GM21528 (cell line): ENCODE data around the gene AJAP1.

ENCODE experiments used
- ATAC-seq: cut with Tn5 transposase; IDR thresholded peaks from one replicate; pipeline ENCODE4 v1.9.1; 2021; ENCODE audit warnings: mild to moderate bottlenecking, moderate library complexity; ENCODE audit not compliant: unreplicated experiment, low FRiP score

Gene AJAP1

DNA sequence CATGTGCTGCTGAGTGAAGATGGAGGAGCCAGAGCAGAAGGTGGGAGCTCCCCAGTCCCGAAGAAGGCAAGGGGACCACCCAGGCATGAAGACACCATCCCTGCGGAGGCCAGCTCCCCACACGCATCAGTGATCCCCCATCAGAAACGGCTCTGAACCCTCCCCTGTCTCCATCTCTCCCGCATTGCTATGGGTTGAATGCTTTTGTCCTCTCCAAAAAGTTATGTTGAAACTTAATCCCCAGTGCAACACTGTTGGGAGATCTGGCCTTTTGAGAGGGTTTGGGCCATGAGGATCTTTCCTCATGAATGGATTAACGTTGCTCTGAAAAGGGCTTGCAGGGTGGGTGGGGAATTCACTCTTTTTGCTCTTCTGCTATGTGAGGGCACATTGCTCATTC is 147.6 kb downstream of the AJAP1 start:
- no peak for ATAC-seq

DNA sequence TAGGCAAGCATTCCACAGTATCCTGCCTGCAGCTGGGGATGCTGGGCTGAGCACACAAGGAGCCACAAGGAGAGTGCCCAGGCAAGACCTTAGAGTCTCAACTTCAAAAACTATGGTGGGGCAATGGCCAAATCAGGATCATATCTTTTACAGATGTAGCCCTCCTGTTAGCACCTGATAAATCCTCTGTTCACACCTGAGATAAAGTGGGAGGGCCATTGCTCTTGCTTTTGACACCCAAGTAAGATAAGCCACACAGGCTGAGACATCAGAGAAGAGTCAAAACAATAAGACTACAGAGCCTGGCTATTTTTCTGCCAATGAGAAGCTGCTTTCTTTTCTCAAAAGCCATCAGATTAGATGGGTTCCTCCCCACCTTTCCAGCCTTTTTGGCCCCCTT is 148.9 kb downstream of the AJAP1 start:
- ATAC-seq, result no peak

DNA sequence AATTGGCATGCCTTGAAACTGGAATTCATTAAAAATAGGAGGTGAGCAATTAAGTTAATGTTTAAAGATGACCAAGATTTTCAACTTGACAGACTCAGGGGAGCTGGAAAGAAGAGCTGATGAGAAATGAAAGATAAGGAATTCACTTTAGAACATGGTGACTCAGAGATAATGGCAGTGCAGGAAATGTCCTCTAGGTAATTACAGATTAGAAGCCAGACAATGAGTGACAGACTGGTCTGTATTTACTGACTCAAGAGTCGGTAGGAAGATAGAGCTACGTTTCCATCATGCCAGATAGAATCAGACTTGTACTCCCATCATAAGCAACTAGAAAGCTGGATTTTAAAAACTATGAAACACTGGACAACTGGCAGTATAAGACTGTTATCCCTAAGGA is 151.6 kb downstream of the AJAP1 start:
- no peak for ATAC-seq

DNA sequence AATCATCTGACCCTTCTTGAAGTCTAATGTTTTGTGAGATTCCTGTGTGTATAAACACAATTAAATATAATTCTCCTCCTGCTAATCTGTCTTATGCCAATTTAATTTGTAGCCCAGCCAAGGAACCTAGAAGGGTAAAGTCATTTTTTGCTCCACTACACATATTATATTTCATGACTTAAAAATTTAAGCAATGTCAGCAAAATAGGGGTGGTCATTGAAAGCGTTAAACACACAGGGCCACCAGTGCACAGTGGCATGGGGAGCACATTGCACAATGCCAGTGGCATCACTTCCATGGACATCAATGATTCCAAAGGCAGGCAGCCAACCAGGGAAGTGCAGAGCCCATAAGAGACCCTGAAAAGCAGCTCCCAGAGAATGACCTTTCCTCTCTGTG is 166.1 kb downstream of the AJAP1 start:
- no peak for ATAC-seq

DNA sequence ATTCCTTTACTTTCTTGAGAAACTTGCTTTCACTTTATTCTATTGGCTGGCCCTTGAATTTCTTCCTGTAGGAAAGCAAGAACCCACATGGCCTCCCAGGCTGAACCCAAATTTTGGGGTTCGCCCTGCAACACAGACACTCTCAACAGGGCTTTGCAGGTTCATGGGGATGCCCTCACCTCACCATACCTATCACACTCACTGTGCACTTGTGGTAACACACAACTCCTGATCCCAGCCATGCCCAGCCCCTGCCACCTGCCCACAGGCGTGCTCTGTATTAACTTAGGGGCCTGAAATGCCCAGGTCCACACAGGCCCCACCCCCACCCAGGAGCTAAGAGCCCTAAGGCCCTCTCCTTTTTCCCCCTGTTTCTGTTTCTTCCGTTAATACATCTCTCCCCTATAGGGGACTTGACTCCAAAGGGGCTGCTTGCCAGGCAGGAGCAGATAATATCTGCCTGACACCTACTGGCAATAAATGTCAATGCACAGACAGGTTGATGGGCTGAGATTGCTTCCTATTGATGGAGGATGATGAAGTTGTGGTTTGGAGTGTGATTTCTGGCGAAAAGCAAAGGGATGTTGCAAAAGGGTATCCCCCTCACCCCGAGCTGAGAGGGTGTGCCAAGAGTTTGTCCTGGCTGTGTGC is 171.5 kb downstream of the AJAP1 start:
- no peak for ATAC-seq

DNA sequence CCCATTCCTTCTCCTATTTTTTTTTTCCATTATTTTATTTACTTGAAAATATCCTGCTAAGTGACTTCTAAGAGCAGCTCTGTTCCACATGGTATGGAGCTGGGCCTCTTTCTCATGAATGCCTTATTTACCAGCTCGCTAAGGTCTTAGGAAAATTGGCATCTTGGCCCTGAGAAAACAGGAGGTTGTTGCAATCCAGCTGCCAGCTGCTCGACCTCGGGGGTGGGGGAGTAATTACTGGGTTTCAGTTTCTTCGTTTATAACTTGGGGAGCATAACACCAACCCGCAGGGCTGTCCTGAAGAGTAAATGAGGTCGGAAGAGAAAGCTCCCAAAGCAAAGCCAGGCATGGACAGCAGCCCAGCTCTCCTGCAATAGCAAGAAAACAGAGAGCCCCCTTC is 176.3 kb downstream of the AJAP1 start:
- ATAC-seq, result no peak

- ATAC-seq, result no peak
Measured at GRCh38 chr1:4836574-4836973, 182.2 kb downstream of the AJAP1 start.

DNA sequence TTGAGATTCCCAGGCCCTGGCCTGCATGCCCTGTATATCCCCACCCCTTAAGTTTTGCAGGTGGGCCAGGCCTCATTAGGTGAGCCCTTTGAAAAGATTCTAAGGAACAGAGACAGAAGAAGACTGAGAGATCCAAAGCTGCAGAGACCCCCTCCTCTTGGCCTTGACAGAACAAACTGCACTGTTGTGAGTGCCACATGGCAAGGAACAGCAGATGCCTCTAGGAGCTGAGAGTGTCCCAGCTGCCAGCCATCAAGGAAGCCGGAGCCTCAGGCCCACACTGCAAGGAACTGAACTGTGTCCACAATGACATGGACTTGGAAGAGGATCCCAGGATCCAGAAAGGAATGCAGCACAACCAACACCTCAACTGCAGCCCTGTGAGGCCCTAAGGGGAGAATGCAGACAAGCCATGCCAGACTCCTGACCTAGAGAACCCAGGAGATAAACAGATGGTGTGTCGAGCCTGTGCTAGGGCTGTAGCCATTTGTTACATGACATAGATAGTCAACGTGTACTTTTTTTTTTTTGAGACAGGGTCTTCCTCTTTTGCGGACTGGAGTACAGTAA is 182.7 kb downstream of the AJAP1 start:
- no peak for ATAC-seq

- no peak for ATAC-seq
Measured at GRCh38 chr1:4837752-4838151, 183.3 kb downstream of the AJAP1 start.

DNA sequence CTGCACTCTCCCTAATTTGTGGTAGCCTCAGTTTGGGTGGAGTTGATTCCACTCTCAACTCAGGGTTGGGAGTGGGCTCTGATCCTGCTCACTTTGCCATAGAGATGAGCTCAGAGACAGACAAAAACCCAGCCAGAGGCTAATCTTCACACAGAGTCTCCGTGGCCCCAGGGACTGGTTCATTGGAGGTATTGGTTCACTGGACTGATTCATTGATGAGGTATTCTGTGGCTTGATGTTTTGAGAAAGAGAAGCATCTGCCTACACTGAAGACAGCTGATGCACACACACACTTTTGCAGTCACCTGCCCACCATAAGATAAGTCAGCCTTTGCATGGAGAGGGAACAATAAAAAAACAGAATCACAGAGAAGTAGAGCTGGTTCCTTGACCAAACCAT is 183.8 kb downstream of the AJAP1 start:
- ATAC-seq, result no peak
